Activated naive CD4-positive, alpha-beta T cell treated with anti-CD3 and anti-CD28 coated beads, Interleukin-2, amount 50 U/mL, for 72 hours (primary cell): Measurements from ENCODE around the gene FAP. TPM values are rescaled to one million over a fixed set of nuclear protein-coding genes. Genes with fewer than 3 reads are reported as not detected.

Experiments used
- ATAC-seq, 2 donors: fragments of 150-1000 bp; cut with Tn5 transposase; 2 replicates each; pipeline ENCODE4 v1.10.0; 2021; ENCODE audit warnings: mild to moderate bottlenecking in 2 of 2, moderate library complexity in 2 of 2
- DNase-seq, 2 donors: peaks; one replicate each; pipeline ENCODE4 v3.0.0; 2021 to 2022; ENCODE audit warnings: low spot score in 2 of 2
- H3K27ac Mint-ChIP-seq, 2 donors: one replicate each; pipeline ENCODE4 v1.8.0; 2022; ENCODE audit warnings: mild to moderate bottlenecking in 2 of 2, mixed read lengths in 2 of 2
- H3K36me3 Mint-ChIP-seq, 2 donors: one replicate each; pipeline ENCODE4 v1.8.0; 2022; ENCODE audit warnings: mixed read lengths in 2 of 2
- H3K9me3 Mint-ChIP-seq, 2 donors: one replicate each; pipeline ENCODE4 v1.8.0; 2022; ENCODE audit warnings: mixed read lengths in 2 of 2
- total RNA-seq, 2 donors: library from RNA; stranded (reverse); gene quantifications; one replicate each; pipeline ENCODE4 v1.2.3, GENCODE V29; 2022

The FAP gene
- total RNA-seq: under 1 TPM; 0.29 to 0.50 TPM

GRCh38 chr2:162243294-162243693, at the start of gene FAP:
Gene FAP, minus strand, starts transcription at chr2:162243445. Its CDS starts 118 bp downstream, at chr2:162243327.
- no peak for DNase-seq
- Mint-ChIP-seq H3K9me3 (no peaks in the 10 kb centered on the region), H3K36me3 (no peaks in the 10 kb centered on the region), H3K27ac (no peak within 1 kb of the TSS)
- ATAC-seq: no peak

GRCh38 chr2:162291748-162292147, 48.5 kb upstream of the FAP start:
- Mint-ChIP-seq H3K36me3 (no peaks in the 10 kb centered on the region), H3K9me3 (no peaks in the 10 kb centered on the region), H3K27ac (no peak overlapping the region)
- DNase-seq: no peak
- ATAC-seq: no peak

GRCh38 chr2:162282765-162283425, 39.6 kb upstream of the FAP start:
- Mint-ChIP-seq H3K27ac (peak overlapping the region in 1 of 2 donors; percentile 69), H3K9me3 (no peaks in the 10 kb centered on the region), H3K36me3 (peaks cover 6 to 10% of the 10 kb centered on the region in 2 donors)
- ATAC-seq (no peak), DNase-seq (no peak)

- H3K9me3 Mint-ChIP-seq: no peaks in the 10 kb centered on the region
- no peak for DNase-seq
- H3K27ac Mint-ChIP-seq: no peak overlapping the region
- H3K36me3 Mint-ChIP-seq: peaks cover 8 to 19% of the 10 kb centered on the region in 2 donors
- ATAC-seq: no peak
Observed at GRCh38 chr2:162280654-162281053, 37.4 kb upstream of the FAP start.

GRCh38 chr2:162277381-162277780, 34.1 kb upstream of the FAP start:
- H3K27ac Mint-ChIP-seq: no peak overlapping the region
- no peaks in the 10 kb centered on the region for H3K9me3 Mint-ChIP-seq
- DNase-seq (no peak), ATAC-seq (no peak)
- H3K36me3 Mint-ChIP-seq: peaks cover 11 to 12% of the 10 kb centered on the region in 2 donors

GRCh38 chr2:162267996-162268395, 24.8 kb upstream of the FAP start:
- ATAC-seq (no peak), DNase-seq (no peak)
- peaks cover 16 to 20% of the 10 kb centered on the region in 2 donors for H3K36me3 Mint-ChIP-seq
- no peak overlapping the region for H3K27ac Mint-ChIP-seq
- H3K9me3 Mint-ChIP-seq: no peaks in the 10 kb centered on the region

- peaks cover 13 to 19% of the 10 kb centered on the region in 2 donors for H3K36me3 Mint-ChIP-seq
- ATAC-seq (no peak), DNase-seq (no peak)
- no peak overlapping the region for H3K27ac Mint-ChIP-seq
- H3K9me3 Mint-ChIP-seq: no peaks in the 10 kb centered on the region
Observed at GRCh38 chr2:162267496-162267895, 24.3 kb upstream of the FAP start.

GRCh38 chr2:162266460-162266760, 23.2 kb upstream of the FAP start:
- ATAC-seq (no peak), DNase-seq (no peak)
- peaks cover 2 to 12% of the 10 kb centered on the region in 2 donors for H3K36me3 Mint-ChIP-seq
- no peaks in the 10 kb centered on the region for H3K9me3 Mint-ChIP-seq
- no peak overlapping the region for H3K27ac Mint-ChIP-seq

GRCh38 chr2:162265666-162266459, 22.6 kb upstream of the FAP start:
- DNase-seq (no peak), ATAC-seq (no peak)
- Mint-ChIP-seq H3K36me3 (peaks cover 0 to 12% of the 10 kb centered on the region in 2 donors), H3K9me3 (no peaks in the 10 kb centered on the region), H3K27ac (no peak overlapping the region)

GRCh38 chr2:162261032-162261945, 18.0 kb upstream of the FAP start:
- H3K36me3 Mint-ChIP-seq: peaks cover 0 to 6% of the 10 kb centered on the region in 2 donors
- no peak overlapping the region for H3K27ac Mint-ChIP-seq
- ATAC-seq (peak; percentile 40 to 48), DNase-seq (no peak)
- no peaks in the 10 kb centered on the region for H3K9me3 Mint-ChIP-seq

GRCh38 chr2:162258686-162259085, 15.4 kb upstream of the FAP start:
- no peak for ATAC-seq
- Mint-ChIP-seq H3K36me3 (no peaks in the 10 kb centered on the region), H3K27ac (no peak overlapping the region), H3K9me3 (no peaks in the 10 kb centered on the region)
- no peak for DNase-seq

- ATAC-seq: no peak
- Mint-ChIP-seq H3K36me3 (no peaks in the 10 kb centered on the region), H3K27ac (no peak overlapping the region)
Observed at GRCh38 chr2:162258169-162258568, 14.9 kb upstream of the FAP start.

GRCh38 chr2:162257425-162257824, 14.2 kb upstream of the FAP start:
- Mint-ChIP-seq H3K27ac (no peak overlapping the region), H3K9me3 (no peaks in the 10 kb centered on the region), H3K36me3 (no peaks in the 10 kb centered on the region)
- DNase-seq: no peak
- ATAC-seq: no peak

More at GRCh38 chr2:162258169-162258568, 14.9 kb upstream of the FAP start:
- DNase-seq: no peak
- H3K9me3 Mint-ChIP-seq: no peaks in the 10 kb centered on the region

- Mint-ChIP-seq H3K36me3 (no peaks in the 10 kb centered on the region), H3K9me3 (no peaks in the 10 kb centered on the region), H3K27ac (no peak overlapping the region)
- no peak for DNase-seq
- ATAC-seq: no peak
Observed at GRCh38 chr2:162256591-162256991, 13.3 kb upstream of the FAP start.

- H3K9me3 Mint-ChIP-seq: no peaks in the 10 kb centered on the region
- no peak overlapping the region for H3K27ac Mint-ChIP-seq
- DNase-seq (no peak), ATAC-seq (no peak)
- peaks cover 0 to 5% of the 10 kb centered on the region in 2 donors for H3K36me3 Mint-ChIP-seq
Observed at GRCh38 chr2:162254236-162254871, 11.1 kb upstream of the FAP start.

GRCh38 chr2:162253435-162253834, 10.2 kb upstream of the FAP start:
- no peak for ATAC-seq
- Mint-ChIP-seq H3K27ac (no peak overlapping the region), H3K36me3 (peaks cover 0 to 5% of the 10 kb centered on the region in 2 donors), H3K9me3 (no peaks in the 10 kb centered on the region)
- DNase-seq: no peak
